Measurements from ENCODE around the gene HERPUD1. TPM values are rescaled to one million over a fixed set of nuclear protein-coding genes. Genes with fewer than 3 reads are reported as not detected.

HERPUD1 gene
- total RNA-seq, 1 experiment from 2014 or later: 99.4 TPM

- no peaks in the 10 kb centered on the region for H3K9me3 ChIP-seq (ENCODE audit: low read depth, low read length, poor library complexity, severe bottlenecking)
- no peaks in the 10 kb centered on the region for H3K27me3 ChIP-seq (replicated peaks; ENCODE audit: insufficient read depth, low read depth, low read length, poor library complexity)
- H3K4me3 ChIP-seq (ENCODE audit: low read depth, low read length, poor library complexity, severe bottlenecking): no peak overlapping the region
- TF ChIP-seq EZH2 (IDR thresholded peaks at IDR 0.05; ENCODE audit: borderline replicate concordance, low read depth, low read length, poor library complexity, severe bottlenecking): no peak
- ChIA-PET CTCF (no interaction called here), POLR2A (ENCODE audit: low non-redundant PET) (no interaction called here)
- intact Hi-C loops (cut with micrococcal nuclease; ENCODE audit: unreplicated experiment): no loop called here
- H3K36me3 ChIP-seq (ENCODE audit: insufficient read depth, low read length, poor library complexity, severe bottlenecking): no peaks in the 10 kb centered on the region
- H3K27ac ChIP-seq (ENCODE audit: low read depth, low read length, poor library complexity, severe bottlenecking): no peak overlapping the region
- no peaks in the 10 kb centered on the region for H3K4me1 ChIP-seq (ENCODE audit: insufficient read depth, low read length, poor library complexity, severe bottlenecking)
- DNase-seq (ENCODE audit: low spot score): no peak
- BruUV-seq (replicated peaks): no TSS peak
These were observed 12.7 kb upstream of the HERPUD1 start for GRCh38 chr16:56919099-56919800.

- no peak overlapping the region for H3K27ac ChIP-seq (ENCODE audit: low read depth, low read length, poor library complexity, severe bottlenecking)
- BruUV-seq (replicated peaks): no TSS peak
- no peaks in the 10 kb centered on the region for H3K9me3 ChIP-seq (ENCODE audit: low read depth, low read length, poor library complexity, severe bottlenecking)
- POLR2A ChIA-PET (ENCODE audit: low non-redundant PET): no interaction called here
- no peak for TF ChIP-seq EZH2 (IDR thresholded peaks at IDR 0.05; ENCODE audit: borderline replicate concordance, low read depth, low read length, poor library complexity, severe bottlenecking)
- no peak for TF ChIP-seq CTCF (conservative IDR thresholded peaks at IDR 0.05; ENCODE audit: low read depth, low read length)
- intact Hi-C loops (cut with micrococcal nuclease; ENCODE audit: unreplicated experiment): no loop called here
- no peak overlapping the region for H3K4me3 ChIP-seq (ENCODE audit: low read depth, low read length, poor library complexity, severe bottlenecking)
- no peak for DNase-seq (ENCODE audit: low spot score)
- no peaks in the 10 kb centered on the region for H3K4me1 ChIP-seq (ENCODE audit: insufficient read depth, low read length, poor library complexity, severe bottlenecking)
- H3K36me3 ChIP-seq (ENCODE audit: insufficient read depth, low read length, poor library complexity, severe bottlenecking): no peaks in the 10 kb centered on the region
- no peaks in the 10 kb centered on the region for H3K27me3 ChIP-seq (replicated peaks; ENCODE audit: insufficient read depth, low read depth, low read length, poor library complexity)
- CTCF ChIA-PET: no interaction called here
These were observed 10.4 kb upstream of the HERPUD1 start for GRCh38 chr16:56921571-56921970.

- ChIA-PET CTCF (interaction anchor here (0.7 kb wide), 2 partner anchors 133 to 696 kb away, joined by 3 to 8 read pairs; no protein-coding TSS in a partner anchor), POLR2A (ENCODE audit: low non-redundant PET) (no interaction called here)
- TF ChIP-seq EZH2 (IDR thresholded peaks at IDR 0.05; ENCODE audit: borderline replicate concordance, low read depth, low read length, poor library complexity, severe bottlenecking) (no peak), CTCF (conservative IDR thresholded peaks at IDR 0.05; ENCODE audit: low read depth, low read length) (no peak)
- H3K27ac ChIP-seq (ENCODE audit: low read depth, low read length, poor library complexity, severe bottlenecking): no peak overlapping the region
- H3K4me1 ChIP-seq (ENCODE audit: insufficient read depth, low read length, poor library complexity, severe bottlenecking): no peaks in the 10 kb centered on the region
- H3K4me3 ChIP-seq (ENCODE audit: low read depth, low read length, poor library complexity, severe bottlenecking): no peak overlapping the region
- no peak for DNase-seq (ENCODE audit: low spot score)
- intact Hi-C loops (cut with micrococcal nuclease; ENCODE audit: unreplicated experiment): no loop called here
- H3K27me3 ChIP-seq (replicated peaks; ENCODE audit: insufficient read depth, low read depth, low read length, poor library complexity): no peaks in the 10 kb centered on the region
- no peaks in the 10 kb centered on the region for H3K9me3 ChIP-seq (ENCODE audit: low read depth, low read length, poor library complexity, severe bottlenecking)
- H3K36me3 ChIP-seq (ENCODE audit: insufficient read depth, low read length, poor library complexity, severe bottlenecking): no peaks in the 10 kb centered on the region
- no TSS peak for BruUV-seq (replicated peaks)
These were observed 8.4 kb upstream of the HERPUD1 start for GRCh38 chr16:56923481-56924091.
